Astrocyte of the cerebellum (primary cell): ENCODE results near the gene AKAP8.
A peak's percentile ranks its signal among the peaks of the same experiment; 100 is the strongest.
"Not testable (repeated sequence)": the region's sequence is repeated elsewhere in the genome, so short reads cannot be mapped to it uniquely, and the experiment has no call there.

Experiments
- DNase-seq: peaks from one replicate; pipeline ENCODE4 v3.0.0-alpha.2; 2011; ENCODE audit warnings: low read depth
- H3K4me3 ChIP-seq: 2 replicates; pipeline ENCODE4 v1.5.1; 2011; ENCODE audit warnings: mild to moderate bottlenecking, low read depth, low read length, moderate library complexity
- CTCF ChIP-seq: IDR thresholded peaks from 2 replicates; pipeline ENCODE4 v1.5.1; 2012; ENCODE audit warnings: low read length, low read depth, moderate library complexity, mild to moderate bottlenecking; ENCODE audit errors: missing control alignments
- in situ Hi-C: cut with HindIII; loops from 2 replicates; pipeline ENCODE4 v1.10.0; 2017; ENCODE audit warnings: low sequenced_read_pairs

The AKAP8 gene

DNA sequence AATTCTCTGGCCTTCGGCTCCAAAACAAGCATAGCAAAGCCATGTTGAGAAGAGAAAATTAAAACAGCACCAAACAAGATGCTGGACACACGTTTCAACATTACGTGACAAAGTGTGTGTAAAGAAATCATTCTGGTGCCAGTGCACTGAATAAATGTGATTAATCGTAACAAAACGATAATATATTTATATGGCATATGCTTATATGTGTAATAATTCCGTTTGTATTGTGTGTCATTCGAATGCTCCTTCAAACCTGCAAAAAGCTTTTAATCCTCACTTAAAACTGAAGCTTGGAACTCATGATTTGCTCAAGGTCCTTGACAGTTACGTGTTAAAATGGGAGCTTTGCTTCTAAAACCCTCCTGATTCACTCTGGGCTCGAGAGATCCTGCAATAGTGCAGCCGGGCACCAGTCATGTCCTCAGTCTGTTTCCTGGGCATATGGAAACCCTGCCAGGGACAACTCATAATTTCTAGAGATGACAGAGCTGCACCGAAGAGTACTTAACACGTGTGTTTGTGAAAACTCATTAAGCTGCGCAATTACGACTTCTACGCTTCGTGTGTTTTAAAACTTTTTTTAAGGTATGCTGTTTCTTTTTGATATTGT is 39.9 kb upstream of the AKAP8 start:
- no peak for TF ChIP-seq CTCF
- H3K4me3 ChIP-seq: peak overlapping the region; percentile 68
- DNase-seq: no peak
- in situ Hi-C loops: no loop called here

- peak; percentile 100 for DNase-seq
- H3K4me3 ChIP-seq: peak within 1 kb of the TSS; percentile 68
- in situ Hi-C loops: no loop called here
- TF ChIP-seq CTCF: peak; percentile 58
Measured at GRCh38 chr19:15418579-15419412, 39.2 kb upstream of the AKAP8 start, which contains the start of gene AKAP8L. Gene AKAP8L, minus strand, starts transcription at chr19:15418988. Its CDS starts 65 bp downstream, at chr19:15418923.

GRCh38 chr19:15418231-15418578 is 38.6 kb upstream of the AKAP8 start:
- DNase-seq: peak; percentile 22
- TF ChIP-seq CTCF: no peak
- in situ Hi-C loops: no loop called here
- H3K4me3 ChIP-seq: peak overlapping the region; percentile 68

GRCh38 chr19:15417699-15418098 is 38.1 kb upstream of the AKAP8 start:
- TF ChIP-seq CTCF: no peak
- peak overlapping the region; percentile 68 for H3K4me3 ChIP-seq
- in situ Hi-C loops: no loop called here
- no peak for DNase-seq

GRCh38 chr19:15412832-15413231 is 33.2 kb upstream of the AKAP8 start:
- H3K4me3 ChIP-seq: no peak overlapping the region
- in situ Hi-C loops: no loop called here
- no peak for DNase-seq
- TF ChIP-seq CTCF: no peak

DNA sequence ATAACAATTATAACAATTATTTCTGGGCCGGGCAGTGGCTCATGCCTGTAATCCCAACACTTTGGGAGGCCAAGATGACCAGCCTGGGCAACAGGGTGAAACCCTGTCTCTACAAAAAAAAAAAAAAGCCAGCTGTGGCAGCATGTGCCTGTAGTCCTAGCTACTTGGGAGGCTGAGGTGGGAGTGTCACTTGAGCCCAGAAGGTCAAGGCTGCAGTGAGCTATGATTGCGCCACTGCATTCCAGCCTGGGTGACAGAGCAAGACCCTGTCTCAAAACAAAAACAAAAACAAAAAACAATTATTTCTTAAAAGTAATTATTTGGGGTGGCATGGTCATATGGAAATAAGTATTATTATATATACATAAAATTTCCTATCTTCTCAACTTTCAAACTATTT is 31.8 kb upstream of the AKAP8 start:
- H3K4me3 ChIP-seq, in situ Hi-C loops, DNase-seq: not testable (repeated sequence)

- no peak overlapping the region for H3K4me3 ChIP-seq
- no peak for TF ChIP-seq CTCF
- in situ Hi-C loops: no loop called here
- no peak for DNase-seq
Measured at GRCh38 chr19:15404780-15405211, 25.2 kb upstream of the AKAP8 start.
